HG02884 (cell line): ENCODE measurements around the gene NPAS2.

Experiments
- ATAC-seq: cut with Tn5 transposase; IDR thresholded peaks from one replicate; pipeline ENCODE4 v1.9.1; 2021; ENCODE audit warnings: mild to moderate bottlenecking, moderate library complexity; ENCODE audit not compliant: unreplicated experiment

NPAS2 gene, protein sequence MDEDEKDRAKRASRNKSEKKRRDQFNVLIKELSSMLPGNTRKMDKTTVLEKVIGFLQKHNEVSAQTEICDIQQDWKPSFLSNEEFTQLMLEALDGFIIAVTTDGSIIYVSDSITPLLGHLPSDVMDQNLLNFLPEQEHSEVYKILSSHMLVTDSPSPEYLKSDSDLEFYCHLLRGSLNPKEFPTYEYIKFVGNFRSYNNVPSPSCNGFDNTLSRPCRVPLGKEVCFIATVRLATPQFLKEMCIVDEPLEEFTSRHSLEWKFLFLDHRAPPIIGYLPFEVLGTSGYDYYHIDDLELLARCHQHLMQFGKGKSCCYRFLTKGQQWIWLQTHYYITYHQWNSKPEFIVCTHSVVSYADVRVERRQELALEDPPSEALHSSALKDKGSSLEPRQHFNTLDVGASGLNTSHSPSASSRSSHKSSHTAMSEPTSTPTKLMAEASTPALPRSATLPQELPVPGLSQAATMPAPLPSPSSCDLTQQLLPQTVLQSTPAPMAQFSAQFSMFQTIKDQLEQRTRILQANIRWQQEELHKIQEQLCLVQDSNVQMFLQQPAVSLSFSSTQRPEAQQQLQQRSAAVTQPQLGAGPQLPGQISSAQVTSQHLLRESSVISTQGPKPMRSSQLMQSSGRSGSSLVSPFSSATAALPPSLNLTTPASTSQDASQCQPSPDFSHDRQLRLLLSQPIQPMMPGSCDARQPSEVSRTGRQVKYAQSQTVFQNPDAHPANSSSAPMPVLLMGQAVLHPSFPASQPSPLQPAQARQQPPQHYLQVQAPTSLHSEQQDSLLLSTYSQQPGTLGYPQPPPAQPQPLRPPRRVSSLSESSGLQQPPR

GRCh38 chr2:100819370-100820272 is at the start of gene NPAS2:
NPAS2 (plus strand) TSS chr2:100820139; CDS start chr2:100904755, 84,616 bp downstream.
- no peak for ATAC-seq

DNA sequence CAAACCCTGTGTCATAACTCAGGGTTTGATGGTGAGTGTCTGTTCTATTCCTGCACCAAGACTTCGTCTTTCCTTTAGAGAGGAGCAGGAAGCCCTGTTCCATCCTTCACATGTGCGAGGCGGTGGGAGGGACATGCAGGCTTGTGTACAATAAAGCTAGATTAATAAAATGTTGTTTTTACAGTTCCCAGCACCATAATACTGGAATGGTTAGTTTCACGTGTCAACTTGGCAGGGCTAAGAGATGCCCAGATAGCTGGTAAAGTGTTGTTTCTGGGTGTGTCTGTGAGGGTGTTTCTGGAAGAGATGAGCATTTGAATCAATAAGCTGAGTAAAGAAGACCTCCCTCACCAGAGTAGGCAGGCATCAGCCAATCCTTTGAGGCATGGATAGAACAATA is 48.8 kb upstream of the NPAS2 start:
- no peak for ATAC-seq

GRCh38 chr2:100773538-100773937 is 46.4 kb upstream of the NPAS2 start:
- no peak for ATAC-seq

GRCh38 chr2:100776445-100776844 is 43.5 kb upstream of the NPAS2 start:
- ATAC-seq = no peak

DNA sequence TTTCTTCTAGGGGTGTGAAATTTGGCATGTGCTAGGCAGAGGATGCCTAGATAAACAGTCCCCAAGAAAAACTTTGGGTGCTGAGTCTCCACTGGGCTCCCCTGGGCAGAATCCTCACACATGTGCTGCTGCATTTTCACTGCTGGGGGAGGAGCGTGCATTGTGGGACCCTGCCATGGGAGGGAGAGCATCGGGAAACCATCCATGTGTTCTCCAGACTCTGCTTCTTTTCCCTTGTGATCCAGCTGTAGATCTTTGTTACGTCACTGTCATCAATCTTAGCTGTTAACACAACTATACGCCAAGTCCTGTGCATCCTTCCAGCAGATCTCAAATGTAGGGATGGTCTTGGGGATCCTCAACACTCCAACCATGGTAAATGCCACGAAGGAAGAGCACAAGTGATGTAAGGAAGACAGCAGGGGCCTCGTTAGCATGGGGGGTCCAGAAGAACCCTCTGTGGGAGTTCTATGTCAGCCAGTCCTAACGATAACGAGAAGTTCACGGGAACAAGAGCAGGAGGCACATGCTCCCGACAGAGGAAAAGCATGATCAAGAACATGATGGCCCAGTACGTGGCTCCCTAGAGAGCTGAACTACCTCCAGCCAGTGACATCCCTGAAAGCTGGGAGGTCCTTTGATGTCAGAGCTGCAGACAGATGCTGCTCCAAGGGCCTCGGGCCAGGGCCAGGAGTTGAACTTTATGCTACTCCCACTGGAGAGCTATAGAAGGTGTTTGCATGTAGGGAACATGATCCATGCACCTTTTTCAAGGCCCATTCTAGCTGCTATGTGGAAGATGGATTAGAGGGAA is 41.1 kb upstream of the NPAS2 start:
- no peak for ATAC-seq

DNA sequence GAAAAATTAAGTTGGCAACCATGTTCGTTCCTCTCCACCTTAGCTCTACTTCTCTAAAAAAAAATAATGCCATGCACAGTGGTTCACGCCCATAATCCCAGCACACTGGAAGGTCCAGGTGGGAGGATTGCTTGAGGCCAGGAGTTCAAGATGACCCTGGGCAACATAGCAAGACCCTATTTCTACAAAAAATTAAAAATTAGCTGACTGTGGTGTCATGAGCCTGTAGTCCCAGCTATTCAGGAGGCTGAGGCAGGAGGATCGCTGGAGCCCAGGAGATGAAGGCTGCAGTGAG is 40.1 kb upstream of the NPAS2 start:
- ATAC-seq = no peak

DNA sequence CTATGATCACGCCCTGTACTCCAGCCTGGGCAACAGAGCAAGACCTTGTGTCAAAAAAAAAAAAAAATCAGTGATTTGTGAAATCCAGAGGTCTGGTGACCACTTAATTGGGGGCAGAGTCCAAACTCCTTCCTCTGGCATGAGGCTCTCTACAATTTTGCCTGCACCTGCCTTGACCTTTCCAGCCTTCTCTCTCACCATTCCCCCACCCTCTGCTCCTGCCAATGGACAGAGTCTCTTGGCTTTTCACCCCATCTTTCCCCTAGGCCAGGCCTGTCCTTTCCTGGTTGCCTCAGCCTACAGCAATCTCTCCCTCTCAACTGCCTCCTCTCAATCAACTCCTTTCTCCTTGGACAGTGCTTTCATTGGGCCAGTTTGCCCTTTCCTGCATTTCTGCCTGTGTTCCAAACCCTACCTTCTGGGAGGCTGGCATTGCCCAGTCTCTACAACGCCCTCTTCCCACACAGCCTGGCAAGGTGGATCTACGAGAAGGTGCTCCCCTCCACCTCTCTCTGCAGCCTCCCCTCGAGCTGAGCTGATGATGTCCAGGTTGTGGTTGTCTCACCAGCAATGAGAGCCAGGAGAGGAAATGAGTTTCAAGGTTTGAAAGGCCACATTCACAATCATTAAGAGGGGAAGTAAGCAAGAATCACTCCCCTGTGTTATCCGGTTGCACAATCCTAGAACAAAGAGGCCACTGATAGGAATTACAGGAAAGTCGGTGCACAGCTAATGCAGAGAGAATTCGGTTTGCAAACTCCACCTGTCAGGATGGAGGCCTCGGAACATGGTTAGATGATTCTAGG is 39.5 kb upstream of the NPAS2 start:
- ATAC-seq = no peak

GRCh38 chr2:100781009-100781325 is 39.0 kb upstream of the NPAS2 start:
- ATAC-seq = no peak

- ATAC-seq = no peak
Measured at GRCh38 chr2:100781523-100782379, 38.2 kb upstream of the NPAS2 start.

GRCh38 chr2:100782380-100782878 is 37.5 kb upstream of the NPAS2 start:
- no peak for ATAC-seq

GRCh38 chr2:100783987-100784386 is 36.0 kb upstream of the NPAS2 start:
- ATAC-seq = no peak

GRCh38 chr2:100784681-100785080 is 35.3 kb upstream of the NPAS2 start:
- no peak for ATAC-seq

- no peak for ATAC-seq
Measured at GRCh38 chr2:100785626-100786296, 34.2 kb upstream of the NPAS2 start.

GRCh38 chr2:100786297-100786658 is 33.7 kb upstream of the NPAS2 start:
- no peak for ATAC-seq

DNA sequence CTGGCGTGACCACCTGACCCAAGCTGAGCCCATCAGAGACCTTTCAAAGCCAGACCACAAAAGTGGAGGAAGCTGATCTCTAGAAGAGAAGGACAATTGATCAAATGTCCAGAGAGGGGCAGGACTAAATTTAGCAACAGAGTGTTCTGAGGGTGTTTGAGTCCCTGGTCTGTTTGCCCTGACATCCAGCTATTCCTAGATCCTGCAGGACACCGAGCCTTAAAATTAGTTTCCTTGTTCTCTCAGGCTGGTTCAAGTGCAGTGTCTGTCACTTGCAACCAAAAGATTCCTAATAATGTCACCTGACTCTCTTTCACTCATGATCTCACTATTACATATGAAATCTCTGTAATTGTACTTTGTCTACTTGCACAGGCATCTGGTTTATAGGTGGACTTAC is 33.0 kb upstream of the NPAS2 start:
- no peak for ATAC-seq

DNA sequence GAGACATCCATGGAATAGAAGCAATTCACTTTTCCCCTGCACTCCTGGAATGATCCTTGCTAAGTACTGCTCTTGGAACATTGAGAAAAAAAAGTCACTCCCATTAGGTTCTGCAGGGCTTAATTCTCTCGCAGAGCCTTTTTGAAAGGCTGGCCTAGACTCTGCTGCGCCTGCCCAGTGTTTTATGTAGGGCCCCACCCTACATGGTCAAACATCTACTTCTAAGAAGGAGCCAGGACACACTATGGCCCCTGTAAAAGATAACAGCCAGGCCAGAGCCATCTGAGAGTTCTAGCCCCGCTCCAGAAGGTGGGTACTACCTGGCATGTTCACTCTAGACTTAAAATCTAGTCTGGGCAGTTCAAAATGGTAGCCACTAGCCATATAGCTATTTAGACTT is 30.6 kb upstream of the NPAS2 start:
- no peak for ATAC-seq

DNA sequence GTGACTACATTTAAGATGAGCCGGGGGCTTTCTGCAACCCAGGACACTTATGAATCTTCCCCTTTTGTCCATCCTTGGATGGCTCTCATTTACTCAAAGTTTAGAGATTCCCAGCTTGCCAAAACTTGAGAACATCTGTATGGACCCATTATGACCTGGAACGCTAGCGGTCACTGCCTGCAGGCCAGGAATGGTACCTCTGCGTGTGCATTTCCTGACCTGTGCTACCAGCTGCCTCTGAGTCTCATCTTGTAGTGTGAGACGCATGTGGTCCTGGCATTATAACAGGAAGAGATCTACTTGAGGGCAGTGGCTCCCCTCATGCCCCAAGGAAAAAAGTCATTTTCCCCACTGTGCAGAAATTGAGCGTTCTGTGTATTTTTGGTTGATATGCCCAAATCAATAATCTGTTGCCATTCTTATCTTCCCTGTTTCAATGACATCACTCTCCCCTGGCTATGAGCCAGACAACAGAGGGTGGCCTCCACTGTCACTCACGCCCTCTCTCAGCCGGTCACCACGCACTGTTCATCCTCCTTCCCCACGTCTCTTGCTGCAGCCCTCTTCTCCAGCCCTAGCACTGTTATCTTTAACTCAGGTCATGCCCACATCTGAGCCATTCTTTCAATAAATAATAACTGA is 28.5 kb upstream of the NPAS2 start:
- no peak for ATAC-seq

DNA sequence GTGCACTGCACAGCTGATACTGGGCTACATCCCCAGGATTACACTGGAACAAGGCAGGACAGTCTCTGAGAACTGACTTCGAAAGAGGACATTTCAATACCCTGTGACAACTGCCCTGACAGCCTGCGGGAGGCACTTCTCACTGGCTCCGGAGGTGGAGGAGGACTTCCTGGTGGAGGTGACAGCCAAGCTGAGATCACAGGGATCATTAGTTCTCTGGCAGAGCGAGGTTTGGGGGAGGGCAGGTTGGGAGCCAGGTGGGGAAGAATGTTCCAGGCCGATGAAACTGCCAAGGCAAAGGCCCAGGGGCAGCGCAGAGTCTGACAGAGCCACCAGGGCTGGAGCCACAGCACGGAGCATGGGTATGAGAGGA is 28.0 kb upstream of the NPAS2 start:
- ATAC-seq = no peak
